GM10266 (cell line): ENCODE measurements around the gene ATF4.
A peak's percentile ranks its signal among the peaks of the same experiment; 100 is the strongest.

Source experiments
- DNase-seq: peaks from one replicate; pipeline ENCODE4 v3.0.0; 2012; ENCODE audit errors: extremely low spot score
- TF ChIP-seq, protein P1 (sequence below): IDR thresholded peaks from 2 replicates; pipeline ENCODE4 v1.5.1; 2012; ENCODE audit warnings: mild to moderate bottlenecking, low read depth; ENCODE audit not compliant: control insufficient read depth, insufficient read depth; ENCODE audit errors: missing control alignments

ATF4 gene

DNA sequence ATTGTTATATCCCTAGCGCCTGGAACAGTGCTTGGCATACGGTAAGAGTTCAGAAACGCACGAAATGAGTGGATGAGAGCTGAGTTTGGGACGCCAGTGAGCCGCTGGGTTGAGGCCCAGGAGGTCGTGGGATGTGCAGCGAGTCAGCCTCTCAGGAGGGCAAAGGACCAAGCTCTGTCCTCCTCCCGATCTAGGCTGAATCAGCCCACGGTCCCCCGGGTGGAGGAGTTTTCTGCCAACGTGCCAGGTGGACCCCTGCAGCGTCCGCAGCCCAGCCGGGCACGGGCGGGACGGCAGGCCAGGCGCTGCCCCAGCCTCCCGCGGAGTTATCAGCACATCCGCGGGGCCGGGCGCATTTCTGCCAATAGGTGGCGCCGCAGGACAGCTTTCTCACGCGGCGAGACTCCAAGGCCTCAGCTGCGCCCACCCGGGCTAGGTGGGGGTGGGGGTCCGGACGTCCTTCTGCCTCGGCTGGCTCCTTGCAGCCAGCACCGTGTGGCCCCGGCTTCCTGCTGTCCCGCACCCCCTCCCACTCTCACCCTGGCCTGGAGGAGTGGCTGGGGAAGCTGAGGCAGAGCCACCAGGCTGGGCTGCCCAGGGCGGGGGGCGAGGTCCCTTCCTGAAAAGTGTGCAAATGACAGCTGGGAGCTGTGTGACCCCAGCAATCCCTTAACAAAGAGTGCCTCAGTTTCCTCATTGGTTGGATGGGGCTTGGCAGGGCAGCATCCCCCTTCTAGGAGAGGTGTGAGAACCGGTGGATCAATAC is 14.4 kb downstream of the ATF4 start:
- peak; percentile 75 for DNase-seq

DNA sequence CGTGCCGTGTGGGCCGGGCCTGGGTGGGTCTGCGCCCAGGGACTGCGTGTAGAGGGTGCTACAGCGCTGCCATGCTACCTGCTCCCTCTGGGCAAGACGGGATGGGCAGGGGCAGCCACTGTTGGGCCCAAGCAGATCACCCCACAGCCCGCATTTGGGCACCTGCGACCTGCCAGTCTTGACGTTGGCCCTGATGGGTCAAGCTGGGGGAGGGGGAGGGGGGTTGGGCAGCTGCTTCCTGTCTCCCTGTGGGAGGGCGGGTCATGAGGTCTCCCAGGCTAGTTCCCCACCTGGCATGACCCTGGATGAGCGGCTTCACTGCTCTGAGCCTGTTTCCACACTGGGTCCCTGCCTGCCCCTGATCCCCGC is 15.0 kb downstream of the ATF4 start:
- no peak for DNase-seq
- TF ChIP-seq, protein P1, sequence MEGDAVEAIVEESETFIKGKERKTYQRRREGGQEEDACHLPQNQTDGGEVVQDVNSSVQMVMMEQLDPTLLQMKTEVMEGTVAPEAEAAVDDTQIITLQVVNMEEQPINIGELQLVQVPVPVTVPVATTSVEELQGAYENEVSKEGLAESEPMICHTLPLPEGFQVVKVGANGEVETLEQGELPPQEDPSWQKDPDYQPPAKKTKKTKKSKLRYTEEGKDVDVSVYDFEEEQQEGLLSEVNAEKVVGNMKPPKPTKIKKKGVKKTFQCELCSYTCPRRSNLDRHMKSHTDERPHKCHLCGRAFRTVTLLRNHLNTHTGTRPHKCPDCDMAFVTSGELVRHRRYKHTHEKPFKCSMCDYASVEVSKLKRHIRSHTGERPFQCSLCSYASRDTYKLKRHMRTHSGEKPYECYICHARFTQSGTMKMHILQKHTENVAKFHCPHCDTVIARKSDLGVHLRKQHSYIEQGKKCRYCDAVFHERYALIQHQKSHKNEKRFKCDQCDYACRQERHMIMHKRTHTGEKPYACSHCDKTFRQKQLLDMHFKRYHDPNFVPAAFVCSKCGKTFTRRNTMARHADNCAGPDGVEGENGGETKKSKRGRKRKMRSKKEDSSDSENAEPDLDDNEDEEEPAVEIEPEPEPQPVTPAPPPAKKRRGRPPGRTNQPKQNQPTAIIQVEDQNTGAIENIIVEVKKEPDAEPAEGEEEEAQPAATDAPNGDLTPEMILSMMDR = no peak

More for the DNA sequence above, 14.4 kb downstream of the ATF4 start:
- TF ChIP-seq, protein P1 = peak; percentile 91

DNA sequence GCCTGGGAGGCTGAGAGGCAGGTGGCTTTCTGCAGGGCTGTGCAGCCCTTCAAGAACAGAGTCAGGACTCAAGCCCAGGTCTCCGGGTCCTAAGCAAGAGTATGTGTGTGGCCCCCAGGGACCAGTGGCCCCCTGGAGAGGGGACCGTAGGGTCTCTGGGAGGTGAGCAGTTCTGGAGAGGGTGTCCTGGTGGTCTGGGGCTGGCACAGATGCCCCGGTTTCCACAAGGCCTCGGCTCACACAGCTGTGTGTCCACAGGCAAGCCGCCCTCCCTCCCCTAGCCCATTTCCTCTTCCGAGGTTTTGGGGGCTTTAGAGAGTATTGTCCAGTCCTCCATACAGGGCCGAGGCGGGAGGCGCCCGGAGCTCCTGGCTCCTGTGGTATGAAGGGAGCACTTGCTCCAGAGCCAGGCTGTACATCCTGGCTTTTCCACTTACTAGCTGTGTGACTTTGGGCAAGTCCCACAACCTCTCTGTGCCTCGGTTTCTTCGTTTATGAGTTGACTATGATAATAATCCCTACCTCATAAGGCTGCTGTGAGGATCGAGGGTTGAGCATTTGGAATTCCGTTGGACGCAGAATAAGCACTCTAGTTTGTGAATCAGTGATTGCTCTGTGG is 15.6 kb downstream of the ATF4 start:
- TF ChIP-seq, protein P1 = no peak
- DNase-seq = no peak

DNA sequence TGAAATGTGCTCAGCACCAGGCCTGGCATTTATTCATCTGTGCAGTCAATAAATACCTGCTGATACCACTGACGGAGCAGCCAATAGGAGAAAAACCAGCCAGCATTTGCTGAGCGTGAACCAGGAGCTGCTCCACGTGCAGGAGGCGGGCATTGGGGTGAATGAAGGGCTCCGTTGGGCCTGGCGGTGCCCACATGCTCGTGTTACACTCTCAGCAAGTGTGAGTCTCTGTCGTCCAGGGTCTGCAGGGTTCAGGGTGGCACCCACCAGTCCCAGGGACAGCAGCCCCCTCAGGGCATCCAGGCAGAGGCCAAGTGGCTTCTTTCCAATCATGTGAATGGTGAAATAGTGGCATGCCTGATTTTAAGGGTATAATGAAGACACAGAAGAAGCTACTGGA is 16.3 kb downstream of the ATF4 start:
- no peak for DNase-seq
- TF ChIP-seq, protein P1 = no peak

DNA sequence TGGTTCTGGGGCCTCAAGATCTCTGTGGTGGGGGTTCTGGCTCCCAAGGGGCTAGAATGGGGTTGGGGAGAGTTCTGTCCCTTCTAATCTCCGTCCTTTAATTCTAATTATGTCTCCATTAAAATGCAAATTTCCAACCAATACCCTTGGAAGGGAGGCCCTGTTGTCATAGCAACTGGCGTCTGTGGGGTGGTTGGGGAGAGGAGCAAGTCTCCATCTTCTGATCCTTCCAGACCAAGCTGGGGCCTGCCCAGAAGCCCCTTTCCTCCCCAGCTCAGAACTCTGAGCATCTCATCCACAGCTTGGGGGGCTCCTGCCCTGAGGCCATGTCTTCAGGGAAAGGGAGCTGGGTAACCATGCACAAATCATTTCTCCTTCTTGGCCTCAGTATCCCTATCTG is 17.6 kb downstream of the ATF4 start:
- TF ChIP-seq, protein P1 = no peak
- no peak for DNase-seq

DNA sequence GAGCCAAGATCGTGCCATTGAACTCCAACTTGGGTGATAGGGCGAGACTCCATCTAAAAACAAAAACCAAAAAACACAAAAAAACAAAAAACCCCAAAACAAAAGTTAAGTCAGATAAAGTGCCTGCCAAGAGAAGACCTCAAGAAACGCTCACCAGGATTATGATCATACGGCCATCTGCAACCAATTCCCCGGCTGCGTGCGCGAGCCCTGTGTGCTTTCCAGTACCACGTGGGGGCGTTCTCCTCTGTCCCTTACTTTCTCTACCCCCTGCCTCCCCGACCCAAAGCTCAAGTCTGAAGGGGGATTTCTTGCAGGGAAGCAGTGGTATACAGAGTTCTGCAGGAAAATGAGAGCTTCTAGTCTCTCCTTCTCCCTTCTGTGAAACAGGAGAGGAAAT is 22.7 kb downstream of the ATF4 start:
- TF ChIP-seq, protein P1 = peak; percentile 44
- no peak for DNase-seq

DNA sequence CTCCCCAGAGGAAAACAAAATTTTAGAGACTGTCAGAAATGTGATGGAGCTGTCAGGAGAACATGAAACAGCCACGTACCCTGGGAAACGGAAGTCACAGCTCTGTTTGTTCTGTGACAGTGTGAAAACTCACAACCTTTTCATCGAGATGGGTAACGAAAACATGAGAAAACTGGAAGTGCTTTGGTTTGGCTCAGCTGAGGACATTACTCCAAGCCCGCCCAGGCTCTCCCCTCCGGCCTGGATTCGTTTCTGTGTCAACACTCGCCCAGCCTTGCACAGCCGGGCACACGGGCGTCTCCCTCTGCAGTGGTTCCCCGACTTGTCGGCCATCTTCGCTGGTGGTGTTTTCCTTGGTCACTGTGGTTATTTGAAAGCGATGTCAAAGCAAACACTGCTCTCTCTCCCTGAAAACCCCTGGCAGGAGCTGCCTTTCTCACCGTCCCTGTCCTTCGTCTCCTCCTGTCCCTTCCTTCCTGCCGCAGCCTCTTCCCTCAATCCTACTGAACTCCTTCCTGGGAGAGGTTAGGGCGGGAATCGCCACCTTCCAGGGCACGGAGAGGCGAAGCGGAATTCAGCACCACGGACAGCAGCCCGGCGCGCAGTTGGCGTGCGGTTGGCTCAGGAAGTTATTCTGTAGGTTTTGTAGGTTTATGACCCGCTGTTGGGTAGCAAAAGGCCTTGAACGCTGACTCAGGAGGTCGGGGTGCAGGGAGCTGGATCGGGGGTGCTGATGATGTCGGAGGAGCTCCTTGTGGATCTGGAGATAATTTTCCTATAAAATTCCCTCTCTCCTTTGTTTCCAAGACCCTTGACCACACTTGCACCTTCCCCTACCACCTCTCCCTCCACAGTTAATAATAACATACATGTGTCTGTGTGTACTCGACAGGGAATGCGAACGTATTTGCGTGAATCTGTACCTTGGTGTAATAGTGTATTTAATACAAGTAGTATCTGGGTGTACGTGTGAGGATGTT is 25.3 kb downstream of the ATF4 start:
- no peak for DNase-seq
- TF ChIP-seq, protein P1 = no peak
